ENCODE results near the gene MYLK.

Gene MYLK

GRCh38 chr3:123660141-123660675 lies 223.9 kb downstream of the MYLK start:
- DNase-seq: no peak

DNA sequence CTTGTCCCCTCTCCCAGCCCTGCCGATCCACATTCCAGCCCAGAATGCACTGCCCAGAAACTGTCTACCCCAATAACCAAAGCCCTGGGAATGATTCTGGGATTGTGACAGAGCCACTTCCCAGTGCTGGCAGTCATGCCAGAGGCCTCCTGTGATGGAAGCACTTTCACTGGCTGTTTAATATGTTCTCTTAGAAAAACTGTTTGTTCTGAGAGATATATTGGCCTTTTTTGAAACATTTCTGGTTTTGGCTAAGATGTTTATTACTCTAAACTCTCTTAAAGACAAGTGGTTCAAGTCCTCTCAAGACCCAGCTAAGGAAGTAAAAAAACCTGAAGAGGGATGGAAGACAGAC lies 225.3 kb downstream of the MYLK start:
- no peak for DNase-seq

DNA sequence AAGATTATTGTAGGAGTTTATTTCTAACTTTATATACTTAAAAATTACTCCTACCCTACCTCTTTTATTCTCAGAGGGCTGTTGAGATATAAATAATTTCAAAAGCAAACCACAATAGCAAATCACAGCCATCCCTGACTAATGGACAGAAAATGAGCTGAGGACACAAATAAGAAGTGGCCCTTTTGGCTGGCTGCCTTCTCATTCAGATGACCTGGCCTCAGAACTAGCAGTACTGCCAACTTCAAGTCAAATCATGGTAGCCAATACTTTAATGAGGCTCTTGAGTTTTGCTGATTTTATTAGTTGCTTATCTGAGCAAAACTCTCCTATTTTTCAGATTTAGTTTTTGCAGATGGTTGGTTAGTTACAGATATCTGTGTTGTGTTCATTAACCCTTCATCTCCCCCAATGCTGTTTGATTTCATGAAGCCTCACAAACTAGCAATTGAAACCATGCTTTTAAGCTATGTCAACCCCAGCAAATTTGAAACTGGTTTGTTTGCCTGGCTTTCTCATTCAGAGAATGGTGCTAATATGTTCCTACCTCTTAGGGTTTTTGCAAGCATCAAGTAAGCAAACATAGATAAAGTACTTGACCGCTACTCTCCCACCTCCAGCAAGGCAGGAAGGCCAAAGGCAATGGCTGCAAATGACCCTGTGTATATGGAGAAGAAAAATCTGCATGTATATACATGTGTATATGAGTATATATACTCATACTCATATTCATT lies 225.8 kb downstream of the MYLK start:
- DNase-seq: no peak

DNA sequence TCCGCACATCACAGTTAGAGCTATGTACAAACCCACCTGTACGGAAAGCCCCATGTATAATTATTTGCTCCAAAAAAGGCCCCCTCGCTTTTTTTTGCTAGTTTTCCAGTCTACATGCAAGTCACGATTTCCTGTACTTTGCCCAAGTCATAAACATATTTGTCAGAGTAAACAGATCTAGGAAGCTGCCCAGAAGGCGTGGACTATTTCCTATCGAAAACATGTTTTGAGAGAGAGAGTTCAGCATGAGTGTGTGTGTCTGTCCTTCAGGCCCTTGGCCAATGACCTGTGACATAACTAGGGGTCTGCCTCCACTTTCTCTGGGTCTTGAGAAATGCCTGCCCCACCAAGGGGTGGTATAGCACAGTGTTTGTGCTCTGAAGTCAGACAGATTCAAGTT lies 226.6 kb downstream of the MYLK start:
- DNase-seq: no peak

DNA sequence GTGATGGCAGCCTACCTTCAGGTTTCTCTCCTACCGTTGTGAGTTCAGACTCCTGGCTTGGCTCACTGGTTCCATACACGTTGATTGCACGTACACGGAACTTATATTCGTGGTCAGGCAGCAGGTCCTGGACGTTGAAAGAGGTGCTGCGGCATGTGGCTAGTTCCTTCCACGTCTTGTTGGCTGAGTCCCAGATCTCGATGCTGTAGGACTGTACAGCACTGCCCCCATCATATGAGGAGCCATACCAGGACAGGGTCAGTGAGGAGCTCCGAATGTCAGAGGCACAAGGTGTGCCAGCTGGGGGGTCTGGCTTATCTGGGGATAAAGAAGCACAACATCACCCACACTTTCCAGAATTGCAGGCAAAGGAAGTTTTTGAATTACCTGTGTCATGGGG lies 227.0 kb downstream of the MYLK start:
- DNase-seq: no peak

DNA sequence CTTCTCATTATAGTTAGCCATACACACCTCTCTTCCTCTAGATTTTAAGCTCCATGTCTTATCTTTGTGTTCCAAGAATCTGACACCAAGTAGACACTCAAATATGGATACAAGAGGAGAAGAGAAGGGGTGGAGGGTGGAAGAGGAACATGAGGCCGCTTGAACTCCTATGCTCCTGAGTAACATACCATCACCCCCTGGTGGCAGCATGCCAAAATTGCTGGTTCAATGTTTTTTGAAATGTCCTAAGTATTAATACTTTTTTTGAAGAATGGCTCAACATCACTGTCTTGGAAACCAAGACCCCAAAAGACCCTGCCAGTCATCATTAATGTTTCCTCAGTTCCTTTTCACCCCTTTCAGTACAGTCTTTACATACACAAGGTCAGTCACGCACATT lies 227.4 kb downstream of the MYLK start:
- no peak for DNase-seq

DNA sequence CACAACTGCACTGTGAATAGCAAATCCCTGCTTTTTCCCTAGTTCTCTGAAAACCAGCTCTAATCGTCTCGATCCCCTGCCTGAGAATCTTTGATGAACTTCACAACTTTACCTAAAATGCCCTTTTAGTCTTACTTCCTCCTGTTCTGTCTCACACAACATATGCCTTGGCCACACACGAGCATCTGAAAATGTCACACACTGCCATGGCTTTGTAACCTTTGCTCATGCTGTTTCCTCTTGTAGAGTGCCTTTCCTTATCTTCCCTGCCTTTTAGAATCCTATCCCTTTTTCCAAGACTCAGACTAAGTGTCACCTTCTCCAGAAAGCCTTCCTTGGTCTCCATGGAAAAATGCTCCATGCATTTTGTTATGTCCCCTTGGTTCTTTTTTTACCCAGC lies 227.9 kb downstream of the MYLK start:
- no peak for DNase-seq

GRCh38 chr3:123655400-123655799 lies 228.7 kb downstream of the MYLK start:
- no peak for DNase-seq

GRCh38 chr3:123653221-123653682 lies 230.9 kb downstream of the MYLK start:
- peak; percentile 42 for DNase-seq

GRCh38 chr3:123652342-123652984 lies 231.7 kb downstream of the MYLK start:
- DNase-seq: peak; percentile 37

DNA sequence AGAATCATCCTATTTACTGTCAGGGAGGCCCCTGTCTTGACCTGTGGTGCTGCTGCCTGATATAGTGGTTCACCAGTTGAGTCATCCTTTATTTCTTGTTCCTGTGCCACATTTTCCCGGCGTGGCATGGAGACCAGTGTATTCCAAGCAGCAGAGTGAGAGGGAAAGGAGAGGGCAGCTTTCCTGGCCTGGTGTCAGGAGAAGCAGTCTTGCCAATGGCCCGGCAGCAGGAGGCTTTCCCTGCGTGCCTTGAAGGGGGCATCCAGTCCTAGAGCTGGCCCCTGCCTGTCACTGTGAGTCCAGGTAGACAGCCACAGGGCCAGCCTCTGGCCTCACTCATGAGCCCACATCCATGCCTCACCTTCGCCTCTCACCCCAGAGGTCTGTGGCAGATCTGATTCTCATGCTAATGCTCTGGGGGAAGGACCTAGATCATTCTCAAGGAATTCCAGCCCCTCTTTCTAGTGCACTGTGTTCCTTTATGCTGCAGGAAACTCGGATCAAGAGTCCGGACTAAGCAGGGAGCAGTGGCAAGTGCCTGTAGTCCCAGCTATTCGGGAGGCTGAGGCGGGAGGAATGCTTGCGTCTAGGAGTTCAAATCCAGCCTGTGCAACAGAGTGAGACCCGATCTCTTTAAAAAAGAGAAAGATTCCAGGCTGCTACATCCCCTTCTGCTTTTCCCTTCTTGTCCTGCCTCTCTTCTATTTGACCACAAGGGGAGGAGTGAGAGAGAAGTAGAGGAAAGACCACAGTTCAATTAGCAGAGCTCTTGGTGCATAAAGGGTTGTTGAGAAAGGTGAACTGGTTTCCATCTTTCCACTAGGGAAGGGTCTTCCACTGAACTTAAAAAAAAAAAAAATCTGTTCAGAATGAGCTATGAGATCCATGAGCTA lies 232.4 kb downstream of the MYLK start:
- no peak for DNase-seq

- DNase-seq: no peak
Observed at GRCh38 chr3:123650101-123650500, 234.0 kb downstream of the MYLK start.

DNA sequence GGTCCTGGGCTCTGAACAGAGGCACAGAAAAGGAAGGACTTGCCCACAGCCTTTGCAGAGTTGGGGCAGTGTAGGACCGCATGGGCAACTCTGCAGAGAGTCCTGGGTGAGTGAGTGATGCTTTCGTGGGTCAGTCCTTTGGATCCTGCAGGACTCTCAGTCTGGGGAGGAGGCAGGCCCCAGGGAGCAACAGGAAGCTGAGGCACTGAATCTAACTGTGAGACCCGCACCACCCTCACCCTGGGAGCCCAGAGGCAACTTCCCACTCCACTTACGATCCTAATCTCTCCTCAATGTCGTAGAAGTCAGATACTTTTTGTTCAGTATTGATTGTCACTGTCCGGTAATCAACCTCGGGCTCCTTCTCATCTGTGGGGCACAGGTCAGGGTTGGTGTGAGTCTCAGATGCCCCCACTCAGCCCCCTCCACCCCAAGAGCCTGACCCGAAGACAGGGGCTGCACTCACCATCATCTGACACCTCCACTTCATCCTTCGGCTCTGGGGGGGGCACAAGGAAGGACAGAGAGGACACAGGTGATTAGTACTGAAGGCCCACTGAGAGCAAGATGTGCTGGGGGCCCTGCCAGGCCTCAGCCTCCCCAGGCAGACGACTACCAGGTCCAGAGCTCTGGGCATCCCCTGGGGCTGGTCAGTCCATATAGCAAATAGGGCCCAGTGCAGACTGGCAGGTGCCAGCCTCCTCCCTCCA lies 235.3 kb downstream of the MYLK start:
- DNase-seq: no peak

DNA sequence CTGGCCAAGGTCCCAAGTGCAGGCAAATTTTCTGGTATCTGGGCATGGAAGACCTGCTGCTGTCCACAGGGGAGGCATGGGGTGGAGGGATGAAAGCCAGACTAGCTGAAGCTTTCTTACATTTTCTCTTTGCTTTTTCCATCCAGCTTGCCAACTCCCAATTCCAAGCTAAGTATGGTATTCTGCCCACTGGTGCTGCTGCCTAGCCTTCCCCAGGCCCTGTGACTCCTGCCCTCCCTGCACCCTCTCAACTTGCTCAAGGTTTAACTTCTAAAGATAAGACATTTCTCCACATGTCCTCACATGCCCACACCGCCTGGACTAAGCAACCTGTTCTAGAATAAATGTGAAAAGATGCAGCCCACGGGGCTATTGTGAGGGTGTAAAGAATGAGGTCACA lies 239.8 kb downstream of the MYLK start:
- DNase-seq: no peak

- DNase-seq: no peak
Observed at GRCh38 chr3:123642957-123643330, 241.2 kb downstream of the MYLK start.

GRCh38 chr3:123642182-123642956 lies 241.8 kb downstream of the MYLK start:
- no peak for DNase-seq

DNA sequence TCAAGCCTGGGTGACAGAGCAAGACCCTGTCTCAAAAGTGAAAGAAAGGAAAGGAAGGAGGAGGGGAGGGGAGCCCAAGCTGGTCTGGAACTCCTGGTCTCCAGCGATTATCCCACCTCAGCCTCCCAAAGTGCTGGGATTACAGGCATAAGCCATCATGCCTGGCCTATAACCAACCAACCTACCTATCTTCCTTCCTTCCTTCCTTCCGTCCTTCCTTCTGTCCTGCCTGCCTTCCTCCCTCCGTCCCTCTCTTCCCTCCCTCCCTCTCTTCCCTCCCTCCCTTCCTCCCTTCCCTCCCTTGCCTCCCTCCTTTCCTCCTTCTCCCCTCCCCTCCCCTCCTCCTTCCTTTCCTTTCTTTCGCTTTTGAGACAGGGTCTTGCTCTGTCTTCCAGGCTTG lies 242.6 kb downstream of the MYLK start:
- no peak for DNase-seq

DNA sequence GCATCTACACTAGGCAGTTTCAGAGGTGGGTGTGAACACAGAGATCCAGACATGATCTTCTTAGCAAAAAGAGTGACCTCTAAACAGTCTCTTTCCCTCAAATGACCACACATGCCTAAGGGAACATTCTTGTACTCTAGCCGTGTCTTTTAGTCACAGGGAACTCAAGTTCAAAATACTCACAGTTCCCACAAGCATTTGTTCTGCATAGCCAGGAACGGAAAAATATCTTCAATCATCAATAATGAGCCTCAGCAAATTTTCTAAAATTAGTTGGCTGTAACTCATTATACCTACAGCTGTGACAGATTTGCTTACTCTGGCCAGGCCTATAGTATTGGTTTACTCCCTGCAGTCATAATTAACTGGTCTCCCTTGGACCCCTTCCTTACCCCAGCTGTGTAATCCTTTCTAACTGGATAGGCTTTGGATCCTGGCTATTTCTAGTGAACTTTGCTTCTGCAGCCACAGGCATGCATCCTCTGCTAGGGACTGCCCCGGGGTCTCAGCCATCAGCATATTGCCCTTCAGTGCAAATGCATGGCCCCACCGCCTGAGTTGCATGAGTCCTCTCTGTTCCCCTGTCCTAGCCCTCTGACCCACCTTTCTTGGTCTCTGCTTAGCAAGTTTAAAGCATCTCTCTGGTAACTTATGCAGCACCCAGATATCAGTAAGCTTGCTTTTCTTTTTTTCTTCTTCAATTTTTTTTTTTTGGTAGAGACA lies 243.2 kb downstream of the MYLK start:
- no peak for DNase-seq

- DNase-seq: no peak
Observed at GRCh38 chr3:123640311-123640710, 243.8 kb downstream of the MYLK start.

- no peak for DNase-seq
Observed at GRCh38 chr3:123638936-123639689, 245.0 kb downstream of the MYLK start.

GRCh38 chr3:123637841-123638240 lies 246.3 kb downstream of the MYLK start:
- no peak for DNase-seq

Measured in NCI-H510A (cell line).